CD4-positive, alpha-beta T cell (primary cell): Measurements from ENCODE around the gene MCRIP2. TPM values are rescaled to one million over a fixed set of nuclear protein-coding genes. Genes with fewer than 3 reads are reported as not detected.

Source experiments
- ATAC-seq: fragments of 200-7000 bp; cut with Tn5 transposase; one replicate; pipeline ENCODE4 v1.10.0; 2022; ENCODE audit warnings: mild to moderate bottlenecking; ENCODE audit not compliant: poor library complexity
- CTCF ChIA-PET: fragments of 350-600 bp; sonication (Branson Sonifier 250); formaldehyde crosslinking; loops from one replicate; lab custom pipeline; 2021; ENCODE audit warnings: antibody characterized with exemption, inconsistent platforms; lab: Charles Lee
- POLR2A ChIA-PET: fragments of 350-600 bp; sonication (Branson Sonifier 250); formaldehyde crosslinking; loops from one replicate; lab custom pipeline; 2021; ENCODE audit warnings: antibody characterized with exemption, inconsistent platforms; lab: Charles Lee
- DNase-seq, 14 experiments: peaks; one replicate each; pipeline ENCODE4 v3.0.0-alpha.2; 2013 to 2020; ENCODE audit warnings: mixed read lengths in 2 of 14
- H3K27ac ChIP-seq, 2 donors: one replicate each; pipeline versions ENCODE4 v1.5.1 to v1.7.0; 2013; ENCODE audit warnings: low read length in 2 of 2, low read depth in 1 of 2, mild to moderate bottlenecking in 1 of 2
- H3K27me3 ChIP-seq, 2 experiments: 1 replicate in 1 of 2; 2 replicates in 1 of 2; pipeline versions ENCODE4 v1.6.1 to v1.7.0; 2013; ENCODE audit warnings: low read length in 2 of 2, control low read depth in 1 of 2, mild to moderate bottlenecking in 1 of 2, moderate library complexity in 1 of 2; ENCODE audit not compliant: insufficient read depth in 2 of 2, control insufficient read depth in 1 of 2
- H3K36me3 ChIP-seq: one replicate; pipeline ENCODE4 v1.6.1; 2013; ENCODE audit warnings: low read length, control low read depth; ENCODE audit not compliant: insufficient read depth
- H3K4me1 ChIP-seq: one replicate; pipeline ENCODE4 v1.6.1; 2013; ENCODE audit warnings: low read length, control low read depth; ENCODE audit not compliant: insufficient read depth
- H3K4me3 ChIP-seq: one replicate; pipeline ENCODE4 v1.5.1; 2013; ENCODE audit warnings: mild to moderate bottlenecking, low read length, moderate library complexity
- H3K9me3 ChIP-seq, 2 experiments: 1 replicate in 1 of 2; 2 replicates in 1 of 2; pipeline versions ENCODE4 v1.6.1 to v1.7.0; 2013; ENCODE audit warnings: low read length in 2 of 2, mild to moderate bottlenecking in 2 of 2, control low read depth in 1 of 2, moderate library complexity in 1 of 2; ENCODE audit not compliant: control insufficient read depth in 1 of 2, insufficient read depth in 1 of 2
- H3K27ac Mint-ChIP-seq: one replicate; pipeline ENCODE4 v1.8.0; 2020; ENCODE audit warnings: mixed read lengths
- H3K27me3 Mint-ChIP-seq: one replicate; pipeline ENCODE4 v1.8.0; 2021; ENCODE audit warnings: mixed read lengths
- H3K36me3 Mint-ChIP-seq: one replicate; pipeline ENCODE4 v1.8.0; 2021; ENCODE audit warnings: low read depth, mixed read lengths
- H3K4me1 Mint-ChIP-seq: one replicate; pipeline ENCODE4 v1.8.0; 2021; ENCODE audit warnings: low read depth, mixed read lengths
- H3K4me3 Mint-ChIP-seq: one replicate; pipeline ENCODE4 v1.8.0; 2020; ENCODE audit warnings: mild to moderate bottlenecking, mixed read lengths
- H3K9me3 Mint-ChIP-seq: one replicate; pipeline ENCODE4 v1.8.0; 2020; ENCODE audit warnings: mixed read lengths
- CTCF ChIP-seq: fragments of 200-600 bp; IDR thresholded peaks from one replicate; pipeline ENCODE4 v1.8.0; 2022; ENCODE audit warnings: antibody characterized with exemption, mild to moderate bottlenecking
- intact Hi-C, 2 experiments: fragments of 100-400 bp; cut with DNase I in 1 of 2; cut with micrococcal nuclease in 1 of 2; formaldehyde crosslinking; loops; one replicate each; pipeline versions ENCODE4 v1.15.1 to v1.9.0; 2023 to 2025; cut with DNase I, micrococcal nuclease
- total RNA-seq, 174 experiments: library from RNA in 2 of 174; stranded (reverse) in 2 of 174; gene quantifications; one replicate each; pipeline ENCODE4 v1.2.3 and lab custom pipeline; 2021 to 2026

MCRIP2 gene
- total RNA-seq, 2 experiments from 2014 or later = 11.4 to 14.6 TPM

- intact Hi-C loops = no loop called here
- H3K36me3 Mint-ChIP-seq = peaks cover 11% of the 10 kb centered on the region
- no peak overlapping the region for H3K27ac Mint-ChIP-seq
- Histone ChIP-seq H3K27ac (no peak overlapping the region), H3K4me3 (no peak overlapping the region), H3K9me3 (no peaks in the 10 kb centered on the region), H3K27me3 (peaks cover 8 to 12% of the 10 kb centered on the region in 2 experiments), H3K36me3 (peaks cover 21% of the 10 kb centered on the region), H3K4me1 (peaks cover 41% of the 10 kb centered on the region)
- ATAC-seq (no peak), DNase-seq (no peak)
- H3K27me3 Mint-ChIP-seq = no peaks in the 10 kb centered on the region
- POLR2A ChIA-PET = interaction anchor here (0.8 to 1.8 kb wide), 6 partner anchors 8 to 28 kb away, joined by 3 to 8 read pairs (median 4); partner anchors contain the start of genes JMJD8, RHOT2 and WDR24
- CTCF ChIA-PET = interaction anchor here (0.8 kb wide), 1 partner anchor 28 kb away, joined by 3 read pairs; no protein-coding TSS in a partner anchor
- H3K4me3 Mint-ChIP-seq = no peak overlapping the region
- H3K4me1 Mint-ChIP-seq = peaks cover 21% of the 10 kb centered on the region
- no peak for TF ChIP-seq CTCF
- H3K9me3 Mint-ChIP-seq = no peaks in the 10 kb centered on the region
Measured at GRCh38 chr16:675884-676564, 34.4 kb downstream of the MCRIP2 start.

- Histone ChIP-seq H3K27ac (no peak overlapping the region), H3K4me3 (no peak overlapping the region), H3K36me3 (peaks cover 17% of the 10 kb centered on the region), H3K27me3 (peaks cover 8 to 12% of the 10 kb centered on the region in 2 experiments), H3K4me1 (peaks cover 46% of the 10 kb centered on the region), H3K9me3 (no peaks in the 10 kb centered on the region)
- POLR2A ChIA-PET = interaction anchor here (1.4 to 1.8 kb wide), 4 partner anchors 9 to 19 kb away, joined by 4 to 8 read pairs (median 5); partner anchors contain the start of genes RHOT2 and WDR24
- H3K4me3 Mint-ChIP-seq = peak overlapping the region; percentile 56
- no peak for TF ChIP-seq CTCF
- H3K27ac Mint-ChIP-seq = peak overlapping the region; percentile 74
- DNase-seq = no peak
- intact Hi-C loops = no loop called here
- H3K9me3 Mint-ChIP-seq = no peaks in the 10 kb centered on the region
- CTCF ChIA-PET = interaction anchor here (0.8 kb wide), 1 partner anchor 28 kb away, joined by 3 read pairs; no protein-coding TSS in a partner anchor
- peaks cover 16% of the 10 kb centered on the region for H3K36me3 Mint-ChIP-seq
- peaks cover 21% of the 10 kb centered on the region for H3K4me1 Mint-ChIP-seq
- no peak for ATAC-seq
- no peaks in the 10 kb centered on the region for H3K27me3 Mint-ChIP-seq
Measured at GRCh38 chr16:676565-676902, 34.9 kb downstream of the MCRIP2 start.

- Mint-ChIP-seq H3K27ac (peak overlapping the region; percentile 74), H3K4me1 (peaks cover 21% of the 10 kb centered on the region), H3K36me3 (peaks cover 20% of the 10 kb centered on the region), H3K4me3 (peak overlapping the region; percentile 56), H3K27me3 (no peaks in the 10 kb centered on the region), H3K9me3 (no peaks in the 10 kb centered on the region)
- ATAC-seq (no peak), DNase-seq (peak in 9 of 14 experiments; percentile 31 to 69 (median 48))
- CTCF ChIA-PET = no interaction called here
- no peak for TF ChIP-seq CTCF
- no peaks in the 10 kb centered on the region for H3K9me3 ChIP-seq
- H3K27ac ChIP-seq = no peak overlapping the region
- H3K27me3 ChIP-seq = peaks cover 8 to 12% of the 10 kb centered on the region in 2 experiments
- no peak overlapping the region for H3K4me3 ChIP-seq
- H3K36me3 ChIP-seq = peaks cover 19% of the 10 kb centered on the region
- POLR2A ChIA-PET = interaction anchor here (1.4 kb wide), 1 partner anchor 13 kb away, joined by 4 read pairs; no protein-coding TSS in a partner anchor
- peaks cover 50% of the 10 kb centered on the region for H3K4me1 ChIP-seq
- intact Hi-C loops = no loop called here
Measured at GRCh38 chr16:676913-677312, 35.3 kb downstream of the MCRIP2 start.
